DMS 273 (cell line): ENCODE measurements around the gene CAB39.
"Not testable (repeated sequence)": the region's sequence is repeated elsewhere in the genome, so short reads cannot be mapped to it uniquely, and the experiment has no call there.

Experiments
- DNase-seq: peaks from one replicate; lab custom pipeline; 2025; ENCODE audit not compliant: unreplicated experiment; lab: John Stamatoyannopoulos, UW

Gene CAB39

DNA sequence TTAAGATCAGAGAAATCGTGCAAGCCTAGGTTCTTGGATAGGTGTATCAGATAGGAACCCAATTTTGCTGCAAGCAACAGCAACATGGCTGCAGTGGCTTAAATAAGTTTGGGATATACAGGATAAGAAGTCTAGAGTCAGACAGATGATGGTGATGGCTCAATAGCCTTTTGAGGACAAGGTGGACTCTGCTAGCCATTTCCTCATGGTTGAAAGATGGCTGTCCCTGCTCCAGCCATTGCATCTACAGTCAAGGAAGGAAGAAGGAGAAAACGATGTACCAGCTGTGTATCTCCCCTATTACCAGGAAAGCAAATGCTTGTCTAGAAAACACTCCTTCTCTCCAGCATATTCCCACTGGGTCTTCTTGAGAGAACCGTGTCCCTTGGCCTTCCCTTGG, 30.1 kb upstream of the CAB39 start:
- no peak for DNase-seq

DNA sequence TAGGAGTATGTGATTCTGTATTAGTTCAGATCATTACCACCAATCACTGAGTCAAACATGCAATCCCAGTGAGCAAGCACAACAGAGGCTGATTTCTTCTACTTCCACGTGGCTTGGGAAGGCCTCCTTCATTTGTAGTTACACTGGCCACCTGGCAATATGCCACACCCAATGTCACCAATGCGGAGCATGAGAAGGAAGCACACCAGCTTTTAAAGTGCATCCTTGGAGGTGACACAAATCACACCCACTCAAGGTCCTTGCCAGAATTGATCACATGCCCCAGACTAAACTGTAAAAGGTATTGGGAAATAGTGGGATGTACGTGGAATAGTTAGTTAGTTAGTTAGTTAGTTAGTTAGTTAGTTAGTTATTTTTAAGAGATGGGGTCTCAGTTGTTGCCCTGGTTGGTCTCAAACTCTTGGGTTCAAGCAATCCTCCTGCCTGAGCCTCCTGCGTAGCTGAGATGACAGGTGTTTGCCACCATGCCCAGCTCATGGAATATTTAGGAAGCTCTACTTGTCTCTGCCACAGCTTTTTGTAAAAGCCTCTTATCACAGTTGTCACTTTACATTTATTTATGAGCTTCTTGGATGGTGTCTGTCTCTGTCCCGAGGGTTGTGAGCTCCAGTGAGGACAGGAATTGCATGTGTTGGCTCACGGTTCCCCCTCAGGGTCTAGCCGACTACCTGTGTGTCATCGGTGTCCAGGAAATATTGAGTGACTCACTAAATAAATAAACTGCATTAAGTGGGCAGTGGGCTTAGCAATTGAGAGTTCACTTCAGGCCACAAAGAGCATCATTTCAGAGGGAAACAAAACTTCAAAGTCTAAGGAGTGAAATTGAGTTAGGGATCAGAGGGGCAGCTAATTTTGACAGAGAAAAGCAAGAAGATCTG, 28.1 kb upstream of the CAB39 start:
- DNase-seq = no peak

DNA sequence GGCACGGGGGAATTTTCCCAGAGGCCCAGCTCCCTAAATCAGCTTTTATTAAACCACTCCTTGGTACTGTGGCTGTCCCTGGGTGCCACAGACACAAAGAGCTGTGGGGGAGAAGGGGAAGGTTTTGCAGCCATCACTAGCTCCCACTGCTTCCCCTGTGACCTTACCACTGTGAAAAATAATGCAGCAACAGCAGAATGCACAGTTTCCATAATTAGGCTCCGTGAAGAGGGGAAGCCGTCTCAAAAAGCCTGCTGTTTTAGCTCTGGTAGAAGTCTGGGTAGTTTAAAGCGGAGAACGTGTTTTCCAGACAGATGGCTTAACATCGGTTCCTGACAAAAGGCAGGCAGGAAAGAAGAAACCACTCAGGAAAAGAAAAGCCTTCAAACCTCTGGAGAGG, 27.5 kb upstream of the CAB39 start:
- DNase-seq = peak; percentile 27

DNA sequence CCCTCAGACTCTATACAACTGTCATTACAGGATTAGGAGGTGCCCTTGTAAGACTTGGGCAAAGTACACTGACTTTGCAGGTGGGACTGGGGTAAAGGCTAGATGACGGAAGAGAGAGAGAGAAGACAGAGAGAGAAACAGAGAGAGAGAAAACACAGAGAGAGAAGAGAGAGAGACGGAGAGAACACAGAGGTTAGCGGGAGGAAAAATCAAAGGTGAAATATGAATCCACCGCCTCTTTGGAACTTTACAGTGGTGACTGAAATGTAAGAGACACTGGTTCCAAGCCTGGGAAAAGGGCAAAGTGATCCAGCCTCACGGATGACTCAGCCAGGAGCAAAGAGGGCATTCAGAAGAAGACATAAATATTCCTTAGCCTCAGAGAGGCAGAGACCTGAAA, 25.1 kb upstream of the CAB39 start:
- DNase-seq = no peak

DNA sequence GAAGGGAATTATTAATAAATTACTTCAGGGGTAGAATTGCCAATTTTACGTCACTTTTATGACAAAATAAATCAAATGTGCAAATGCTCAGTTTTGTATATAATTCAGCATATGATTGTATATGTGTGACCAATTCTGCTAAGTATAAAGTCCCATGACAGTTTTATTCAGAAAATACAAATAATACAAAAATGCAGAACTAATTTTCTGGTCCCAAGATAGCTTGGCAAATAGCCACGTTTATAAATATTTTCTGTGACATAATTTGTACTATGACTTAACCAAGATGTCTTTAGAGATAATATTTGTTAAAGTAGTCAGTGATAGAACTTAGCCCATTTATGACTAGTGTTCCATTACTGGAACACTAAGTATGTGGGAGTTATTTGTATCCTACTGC, 24.2 kb upstream of the CAB39 start:
- no peak for DNase-seq

DNA sequence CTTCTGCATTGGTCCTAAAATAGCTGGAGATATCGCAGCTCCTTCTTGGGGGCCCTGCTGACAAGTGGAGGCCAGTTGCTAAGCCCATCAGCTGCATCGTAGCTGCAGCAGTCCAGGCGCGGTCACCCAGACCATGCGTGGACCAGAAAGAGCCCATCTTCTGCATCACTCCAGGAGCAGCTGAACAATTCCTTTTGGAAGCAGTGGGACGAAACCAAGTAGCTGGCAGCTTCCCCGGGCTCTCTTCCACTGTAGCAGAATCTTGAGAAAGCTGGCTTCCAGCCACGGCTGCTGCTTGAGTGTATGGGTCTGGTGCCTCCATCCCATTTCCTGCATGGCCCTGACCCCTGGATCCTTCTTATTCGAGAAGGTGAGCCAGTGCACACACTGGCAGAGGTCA, 22.2 kb upstream of the CAB39 start:
- no peak for DNase-seq

DNA sequence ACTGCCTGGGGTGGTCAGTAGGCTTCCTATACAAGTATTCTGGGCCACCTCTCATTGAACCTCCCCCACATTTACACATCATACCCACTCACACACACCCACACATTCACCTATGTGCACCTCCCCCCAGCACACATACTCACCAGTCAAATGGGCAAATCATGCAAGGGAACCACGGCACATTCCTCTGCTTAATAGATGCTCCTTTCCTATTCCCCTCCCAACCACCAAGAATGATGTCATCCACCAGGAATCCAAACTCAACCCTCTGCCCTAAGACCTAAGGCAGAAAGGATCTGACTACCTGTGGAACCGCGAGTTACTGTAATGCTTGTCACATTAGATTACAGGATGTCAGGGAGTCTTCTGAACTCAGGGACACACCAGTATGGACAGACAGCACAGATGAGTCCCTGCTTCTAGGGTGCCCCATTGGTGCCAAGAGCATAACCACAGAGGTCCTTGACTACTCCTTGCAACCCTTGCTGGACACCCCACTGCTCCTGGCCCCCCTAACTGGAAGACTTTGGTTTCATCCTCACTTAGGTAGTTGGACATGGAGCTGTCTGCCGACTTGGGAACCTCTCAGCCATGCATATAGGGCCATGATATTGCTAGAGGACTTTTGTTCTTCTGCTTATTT, 21.5 kb upstream of the CAB39 start:
- DNase-seq = no peak

DNA sequence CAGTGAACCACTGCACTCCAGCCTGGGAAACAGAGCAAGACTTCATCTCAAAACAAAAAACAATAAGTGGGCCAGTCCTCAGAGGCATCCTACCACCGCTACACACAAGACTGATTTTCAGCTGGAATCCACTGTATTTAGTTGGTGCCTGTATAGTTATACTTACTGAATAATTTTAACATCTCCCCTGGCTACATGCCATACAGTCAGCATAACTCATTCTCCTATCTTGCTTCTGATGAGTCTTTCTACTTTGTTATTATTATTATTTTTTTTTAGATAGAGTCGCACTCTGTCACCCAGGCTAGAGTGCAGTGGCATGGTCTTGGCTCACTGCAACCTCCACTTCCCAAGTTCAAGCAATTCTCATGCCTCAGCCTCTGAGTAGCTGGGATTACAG, 19.9 kb upstream of the CAB39 start:
- DNase-seq = no peak

DNA sequence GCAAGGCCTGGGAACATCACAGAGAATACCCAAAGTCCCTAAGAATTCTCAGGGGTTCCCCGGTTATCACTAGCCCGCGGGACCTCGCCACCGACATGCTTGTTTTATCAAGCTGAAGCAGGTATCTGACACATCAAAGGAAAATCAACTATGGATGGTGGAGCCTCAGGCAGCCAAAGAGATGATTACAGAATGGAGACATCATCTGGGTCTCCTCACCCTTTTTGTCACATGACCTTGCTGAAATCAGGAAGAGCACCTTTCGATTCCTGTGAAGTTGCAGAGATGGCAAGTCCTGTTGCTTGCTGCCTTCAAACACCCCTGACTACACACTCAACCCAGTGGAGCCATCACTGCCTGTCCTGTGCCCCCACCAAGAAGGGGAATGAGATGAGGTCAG, 19.2 kb upstream of the CAB39 start:
- no peak for DNase-seq

DNA sequence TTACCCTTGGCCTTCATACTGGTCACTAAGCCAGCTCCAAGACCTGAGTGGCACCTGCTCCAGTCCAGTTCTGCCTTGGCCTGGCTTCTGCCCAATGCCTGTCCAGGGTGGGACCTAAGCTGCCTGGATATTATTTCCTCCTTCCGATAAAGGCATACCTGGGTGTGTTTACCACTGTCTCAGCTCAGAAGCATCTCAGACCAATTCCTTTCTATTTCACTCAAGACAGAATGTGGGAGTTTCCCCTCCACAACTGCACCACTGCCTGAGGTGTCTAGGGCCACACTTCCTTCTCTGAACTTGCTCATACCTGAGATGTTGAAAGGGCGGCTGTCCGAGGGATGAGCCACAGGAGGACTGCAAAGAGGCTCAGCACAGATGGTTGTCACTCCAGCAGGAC, 18.4 kb upstream of the CAB39 start:
- DNase-seq = no peak

DNA sequence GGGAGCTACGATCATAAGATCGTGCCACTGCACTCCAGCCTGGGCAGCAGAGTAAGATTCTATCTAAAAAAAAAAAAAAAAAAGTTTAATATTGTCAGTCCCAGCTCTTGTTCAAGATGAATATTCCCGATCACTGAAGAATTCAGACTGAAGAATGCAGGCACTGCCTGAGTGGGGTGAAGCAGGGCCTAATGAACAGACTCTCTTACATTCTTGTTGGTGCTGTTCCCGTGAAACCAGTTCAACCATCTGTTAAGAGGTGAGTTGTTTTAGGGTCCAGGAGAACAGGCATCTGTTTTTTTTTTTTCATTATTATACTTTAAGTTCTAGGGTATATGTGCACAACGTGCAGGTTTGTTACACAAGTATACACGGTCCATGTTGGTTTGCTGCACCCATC, 17.1 kb upstream of the CAB39 start:
- no peak for DNase-seq

DNA sequence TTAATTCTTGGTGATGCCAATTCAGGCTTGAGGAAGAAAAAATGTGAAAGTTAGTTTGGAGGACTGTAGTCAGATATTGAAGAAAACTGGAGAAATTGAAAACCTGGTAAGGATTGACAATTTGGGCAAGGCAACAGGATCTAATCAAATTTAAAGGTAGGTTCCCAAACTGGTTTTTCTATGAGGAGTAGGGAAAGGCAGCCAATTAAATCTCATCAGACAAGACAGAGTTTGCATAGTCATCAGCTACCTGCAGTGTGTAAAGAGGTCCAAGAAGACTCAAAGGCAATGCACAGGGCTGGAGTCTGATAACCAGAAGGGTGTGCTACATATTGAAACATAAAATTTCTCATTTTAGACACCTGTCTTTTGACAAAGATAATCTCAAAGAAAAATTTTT, 16.0 kb upstream of the CAB39 start:
- DNase-seq = no peak

DNA sequence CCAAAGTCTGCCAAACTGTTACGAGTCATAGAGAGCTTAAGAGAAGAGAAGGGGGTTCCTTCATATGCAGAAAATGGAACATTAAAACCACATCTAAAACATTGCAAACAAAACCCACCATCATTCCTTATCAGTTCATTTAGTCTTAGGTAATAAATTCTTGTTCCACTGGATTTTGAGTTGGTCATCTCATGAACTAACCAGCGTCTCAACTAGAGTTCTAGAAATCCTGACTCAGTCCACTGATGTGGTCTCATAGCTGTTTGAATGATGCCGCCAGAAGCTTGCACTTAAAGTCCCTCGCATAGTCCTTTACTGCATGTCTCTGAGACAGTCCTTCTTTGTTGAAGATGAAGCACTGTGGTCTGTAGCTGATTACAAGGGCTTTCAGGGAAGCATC, 15.0 kb upstream of the CAB39 start:
- no peak for DNase-seq

DNA sequence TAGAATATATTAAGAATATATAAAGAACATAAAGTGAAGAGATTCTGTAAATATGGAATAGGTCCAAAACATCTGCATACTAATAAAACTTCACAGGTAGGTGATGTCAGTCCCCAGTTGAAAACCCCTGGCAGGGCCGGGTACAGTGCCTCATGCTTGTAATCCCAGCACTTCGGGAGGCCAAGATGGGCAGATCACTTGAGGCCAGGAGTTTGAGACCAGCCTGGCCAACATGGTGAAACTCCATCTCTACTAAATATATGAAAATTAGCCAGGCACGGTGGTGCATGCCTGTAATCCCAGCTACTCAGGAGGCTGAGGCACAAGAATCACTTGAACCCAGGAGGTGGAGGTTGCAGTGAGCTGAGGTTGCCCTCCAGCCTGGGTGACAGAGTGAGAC, 13.9 kb upstream of the CAB39 start:
- not testable (repeated sequence) for DNase-seq

DNA sequence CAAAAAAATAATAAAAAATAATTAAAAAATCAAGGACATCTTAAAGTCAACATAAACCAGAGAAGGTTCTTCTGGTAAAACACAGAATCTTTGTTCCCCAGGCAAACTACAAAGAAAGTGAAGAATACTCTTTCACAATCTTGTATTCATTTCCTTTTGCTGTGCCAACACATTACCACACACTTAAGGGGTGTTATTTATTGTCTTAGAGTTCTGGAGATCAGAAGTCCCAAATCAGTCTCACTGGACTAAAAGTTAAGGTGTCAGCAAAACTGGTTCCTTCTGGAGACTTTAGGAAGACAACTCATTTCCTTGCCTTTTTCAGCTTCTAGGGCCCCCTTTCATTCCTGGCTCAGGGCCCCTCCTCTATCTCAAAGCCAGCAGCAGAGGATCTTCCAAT, 12.2 kb upstream of the CAB39 start:
- no peak for DNase-seq

DNA sequence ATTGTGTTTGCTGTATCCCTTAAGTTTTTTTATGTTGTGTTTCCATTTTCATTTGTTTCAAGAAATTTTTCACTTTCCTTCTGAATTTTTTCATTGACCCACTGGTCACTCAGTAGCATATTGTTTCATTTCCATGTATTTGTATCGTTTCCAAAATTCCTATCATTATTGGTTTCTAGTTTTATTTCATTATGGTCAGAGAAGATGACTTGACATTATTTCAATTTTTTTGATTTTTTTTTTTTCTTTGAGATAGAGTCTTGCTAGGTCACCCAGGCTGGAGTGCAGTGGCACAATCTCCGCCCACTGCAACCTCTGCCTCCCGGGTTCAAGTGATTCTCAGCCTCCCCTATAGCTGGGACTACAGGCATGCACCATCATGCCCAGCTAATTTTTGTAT, 11.3 kb upstream of the CAB39 start:
- no peak for DNase-seq

DNA sequence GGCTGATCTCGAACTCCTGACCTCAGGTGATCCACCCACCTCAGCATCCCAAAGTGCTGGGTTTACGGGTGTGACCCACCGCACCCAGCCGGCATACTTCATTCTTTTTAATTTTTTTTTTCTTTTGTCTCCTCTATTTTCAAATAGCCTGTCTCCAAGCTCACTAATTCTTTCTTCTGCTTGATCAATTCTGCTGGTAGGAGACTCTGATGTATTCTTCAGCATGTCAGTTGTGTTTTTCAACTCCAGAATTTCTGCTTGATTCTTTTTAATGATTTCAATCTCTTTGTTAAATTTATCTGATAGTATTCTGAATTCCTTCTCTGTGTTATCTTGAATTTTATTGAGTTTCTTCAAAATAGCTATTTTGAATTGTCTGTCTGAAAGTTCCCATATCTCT, 10.2 kb upstream of the CAB39 start:
- DNase-seq = not testable (repeated sequence)

DNA sequence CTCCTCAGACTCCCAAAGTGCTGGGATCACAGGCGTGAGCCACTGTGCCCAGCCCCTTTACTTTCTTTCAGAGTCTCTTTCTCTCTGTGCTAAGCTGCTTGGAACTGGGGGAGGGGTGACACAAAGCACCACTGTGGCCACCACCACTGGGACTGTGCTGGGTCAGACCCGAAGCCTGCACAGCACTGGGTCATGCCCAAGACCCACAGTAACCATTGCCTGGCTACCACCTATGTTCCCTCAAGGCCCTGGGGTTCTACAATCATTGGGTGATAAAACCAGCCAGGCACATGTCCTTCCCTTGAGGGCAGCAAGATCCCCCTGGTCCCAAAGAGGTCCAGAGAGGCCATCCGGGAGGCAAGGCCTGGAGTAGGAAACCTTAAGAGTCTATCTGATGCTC, 9.1 kb upstream of the CAB39 start:
- no peak for DNase-seq

DNA sequence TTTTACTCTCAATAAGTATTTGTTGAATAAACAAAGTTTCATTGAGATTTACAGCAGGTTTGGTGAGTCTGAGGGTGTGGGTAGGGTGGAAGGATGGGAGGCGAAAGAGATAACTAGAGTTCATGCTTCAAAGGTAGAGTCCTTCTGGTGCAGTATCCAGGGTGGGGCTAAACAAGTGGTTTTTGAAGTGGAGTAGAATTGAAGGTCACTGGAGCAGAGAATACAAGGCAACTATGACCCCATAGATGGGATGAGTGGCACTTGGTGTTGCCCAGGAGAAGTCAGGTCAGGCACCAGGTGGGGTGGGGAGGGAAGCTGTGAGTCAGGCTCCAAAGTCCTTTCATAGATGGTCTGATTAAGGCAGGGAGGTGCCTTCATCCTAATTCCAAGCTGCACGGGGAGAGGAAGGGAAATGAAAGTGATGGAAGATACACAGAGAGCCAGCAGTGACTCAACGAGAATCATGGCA, 6.6 kb upstream of the CAB39 start:
- no peak for DNase-seq

DNA sequence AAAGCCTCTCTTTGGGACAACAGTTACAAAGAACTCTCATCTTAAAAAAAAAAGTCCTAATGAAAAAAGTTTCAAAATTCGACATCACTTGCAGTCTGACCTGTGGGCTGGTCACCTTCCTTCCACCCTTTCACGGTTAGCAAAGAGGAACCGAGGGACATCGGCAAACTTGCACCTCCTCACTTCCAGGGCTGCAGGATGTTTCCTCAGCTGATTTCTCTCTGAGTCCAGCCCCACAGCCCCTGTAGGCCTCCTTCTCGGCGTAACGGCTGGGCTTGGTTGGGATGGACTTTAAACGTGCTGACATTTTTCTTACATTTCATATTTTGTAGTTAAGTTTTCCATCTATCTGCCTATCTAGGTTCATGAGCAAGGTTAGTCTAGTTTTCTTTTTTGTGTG, 5.7 kb upstream of the CAB39 start:
- no peak for DNase-seq

DNA sequence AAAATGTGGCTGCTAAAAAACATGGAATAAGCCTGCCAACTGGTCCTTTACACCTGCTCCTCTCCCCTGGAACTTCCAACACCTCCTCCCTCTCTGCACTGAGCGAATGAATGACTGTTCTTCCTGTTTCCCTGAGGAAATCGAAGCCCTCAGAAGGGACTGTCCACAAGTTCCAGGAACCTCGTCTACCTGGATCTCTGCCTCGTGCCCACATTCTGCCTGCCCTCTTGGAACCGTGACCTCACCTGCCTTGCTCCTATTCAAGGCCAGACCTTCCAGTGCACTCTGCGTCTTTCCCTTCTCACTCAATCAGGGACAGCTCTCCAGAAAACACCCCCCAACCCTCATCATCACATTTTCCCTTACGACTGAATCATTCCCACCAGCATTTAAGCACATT, 4.4 kb upstream of the CAB39 start:
- no peak for DNase-seq

DNA sequence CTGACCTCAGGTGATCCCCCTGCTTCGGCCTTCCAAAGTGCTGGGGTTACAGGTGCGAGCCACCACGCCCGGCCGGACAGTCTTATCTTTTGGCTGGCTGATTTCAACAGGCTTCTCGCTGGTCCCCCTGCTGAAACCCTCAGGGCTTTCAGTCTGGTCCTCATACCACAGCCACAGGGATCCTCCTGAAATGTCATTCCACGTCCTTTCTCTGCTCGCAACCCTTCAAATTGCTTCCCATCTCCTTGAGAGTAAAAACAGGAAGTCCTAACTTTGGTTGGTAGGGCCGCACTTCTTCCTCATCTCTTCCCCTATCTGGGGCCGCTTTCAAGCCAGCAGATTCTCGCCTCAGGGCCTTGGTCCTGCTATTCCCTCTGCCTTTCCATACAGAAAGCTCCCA, 1.4 kb upstream of the CAB39 start:
- no peak for DNase-seq
